PC-9 (cell line): Measurements from ENCODE around the gene LYPD6B.

Experiments
- CTCF ChIP-seq: fragments of 200-600 bp; sonication (generic); conservative IDR thresholded peaks from 2 replicates; pipeline ENCODE4 v1.6.1; 2017; ENCODE audit warnings: mixed run types, antibody characterized with exemption, mild to moderate bottlenecking, moderate library complexity
- EZH2 ChIP-seq: fragments of 200-600 bp; sonication (generic); IDR thresholded peaks from 2 replicates; pipeline ENCODE4 v1.8.0; 2017; ENCODE audit warnings: antibody characterized with exemption, low read depth

- TF ChIP-seq CTCF = no peak
- no peak for TF ChIP-seq EZH2
Measured at GRCh38 chr2:149021271-149021719, 17.2 kb upstream of the LYPD6B start.
